Uterus (tissue), 4 donors: ENCODE results near the gene SIX5. TPM values are rescaled to one million over a fixed set of nuclear protein-coding genes. Genes with fewer than 3 reads are reported as not detected.

ENCODE experiments used
- DNase-seq, 2 donors: peaks; one replicate each; pipeline ENCODE4 v3.0.0-alpha.2; 2019 to 2020
- H3K27ac ChIP-seq, 2 donors: fragments of 200-600 bp; sonication (generic); 1 replicate in 1 of 2; 2 replicates in 1 of 2; pipeline ENCODE4 v1.5.1; 2016 to 2018
- H3K27me3 ChIP-seq, 2 donors: fragments of 200-600 bp; sonication (generic); one replicate each; pipeline ENCODE4 v1.5.1; 2018 to 2019; ENCODE audit warnings: control low read depth in 1 of 2
- H3K36me3 ChIP-seq, 2 donors: fragments of 200-600 bp; sonication (generic); one replicate each; pipeline ENCODE4 v1.5.1; 2019; ENCODE audit warnings: control low read depth in 1 of 2
- H3K4me1 ChIP-seq, 2 donors: fragments of 200-600 bp; sonication (generic); one replicate each; pipeline ENCODE4 v1.5.1; 2018 to 2019; ENCODE audit warnings: control low read depth in 1 of 2
- H3K4me3 ChIP-seq, 2 donors: fragments of 200-600 bp; sonication (generic); 1 replicate in 1 of 2; 2 replicates in 1 of 2; pipeline ENCODE4 v1.5.1; 2018 to 2019; ENCODE audit warnings: mild to moderate bottlenecking in 1 of 2
- H3K9me3 ChIP-seq, 2 donors: fragments of 200-600 bp; sonication (generic); one replicate each; pipeline ENCODE4 v1.5.1; 2019; ENCODE audit warnings: control low read depth in 1 of 2
- POLR2A ChIP-seq, 2 donors: fragments of 450-650 bp; IDR thresholded peaks; one replicate each; pipeline ENCODE4 v1.6.1; 2016; ENCODE audit warnings: antibody characterized with exemption in 2 of 2, mild to moderate bottlenecking in 1 of 2, moderate library complexity in 1 of 2
- intact Hi-C: fragments of 100-400 bp; cut with DNase I; formaldehyde crosslinking; loops from one replicate; pipeline ENCODE4 v1.15.1; 2023; ENCODE audit warnings: low total_unique reads
- total RNA-seq, 4 donors: library from RNA; depleted of rRNA in 3 of 4; stranded (reverse); fragments of >200 nt in 3 of 4; gene quantifications; one replicate each; pipeline versions ENCODE4 v1.1.0 to v1.2.4, GENCODE V29; 2014 to 2023
- TF ChIP-seq, protein P1 (sequence below), 4 experiments: fragments of 200-600 bp in 2 of 4; fragments of 450-650 bp in 2 of 4; sonication (generic) in 2 of 4; IDR thresholded peaks; one replicate each; pipeline ENCODE4 v1.5.1; 2016 to 2019; ENCODE audit warnings: antibody characterized with exemption in 4 of 4, mild to moderate bottlenecking in 2 of 4, moderate library complexity in 1 of 4
- donor health status: DM: yes; HTN: yes; CAD: no.

Gene SIX5
- total RNA-seq, 4 donors from 2014 or later: 4.4 to 48.9 (median 12.5) TPM

GRCh38 chr19:45769821-45770191 is 754 bp upstream of the SIX5 start:
- peak overlapping the region; percentile 90 to 92 for H3K27ac ChIP-seq
- H3K4me1 ChIP-seq: peaks cover 6 to 22% of the 10 kb centered on the region in 2 donors
- H3K4me3 ChIP-seq: peak overlapping the region; percentile 47 to 55
- TF ChIP-seq, protein P1, sequence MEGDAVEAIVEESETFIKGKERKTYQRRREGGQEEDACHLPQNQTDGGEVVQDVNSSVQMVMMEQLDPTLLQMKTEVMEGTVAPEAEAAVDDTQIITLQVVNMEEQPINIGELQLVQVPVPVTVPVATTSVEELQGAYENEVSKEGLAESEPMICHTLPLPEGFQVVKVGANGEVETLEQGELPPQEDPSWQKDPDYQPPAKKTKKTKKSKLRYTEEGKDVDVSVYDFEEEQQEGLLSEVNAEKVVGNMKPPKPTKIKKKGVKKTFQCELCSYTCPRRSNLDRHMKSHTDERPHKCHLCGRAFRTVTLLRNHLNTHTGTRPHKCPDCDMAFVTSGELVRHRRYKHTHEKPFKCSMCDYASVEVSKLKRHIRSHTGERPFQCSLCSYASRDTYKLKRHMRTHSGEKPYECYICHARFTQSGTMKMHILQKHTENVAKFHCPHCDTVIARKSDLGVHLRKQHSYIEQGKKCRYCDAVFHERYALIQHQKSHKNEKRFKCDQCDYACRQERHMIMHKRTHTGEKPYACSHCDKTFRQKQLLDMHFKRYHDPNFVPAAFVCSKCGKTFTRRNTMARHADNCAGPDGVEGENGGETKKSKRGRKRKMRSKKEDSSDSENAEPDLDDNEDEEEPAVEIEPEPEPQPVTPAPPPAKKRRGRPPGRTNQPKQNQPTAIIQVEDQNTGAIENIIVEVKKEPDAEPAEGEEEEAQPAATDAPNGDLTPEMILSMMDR (IDR thresholded peaks at IDR 0.05): no peak
- peak; percentile 72 for DNase-seq
- H3K27me3 ChIP-seq: no peaks in the 10 kb centered on the region
- intact Hi-C loops: no loop called here
- H3K36me3 ChIP-seq: no peaks in the 10 kb centered on the region
- no peaks in the 10 kb centered on the region for H3K9me3 ChIP-seq

DNA sequence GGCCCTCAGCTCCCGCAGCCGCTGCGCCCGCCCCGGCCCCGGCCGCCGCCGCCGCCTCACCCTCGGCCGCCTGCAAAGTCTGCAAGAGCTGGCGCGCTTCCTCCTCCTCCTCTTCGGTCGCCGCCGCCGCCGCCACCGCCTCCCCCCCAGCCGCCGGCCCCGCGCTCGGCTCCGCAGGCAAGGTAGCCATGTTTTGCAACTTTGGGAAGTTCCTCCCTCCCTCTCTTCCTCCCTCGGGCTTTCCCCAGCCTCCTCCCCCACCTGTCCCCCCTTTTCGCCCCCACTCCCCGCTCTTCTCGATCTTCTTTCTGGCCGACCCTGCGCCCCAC is 433 bp downstream of the SIX5 start:
- H3K9me3 ChIP-seq: no peaks in the 10 kb centered on the region
- H3K27me3 ChIP-seq: no peaks in the 10 kb centered on the region
- no peaks in the 10 kb centered on the region for H3K36me3 ChIP-seq
- TF ChIP-seq, protein P1 (IDR thresholded peaks at IDR 0.05): no peak
- TF ChIP-seq POLR2A (IDR thresholded peaks at IDR 0.05): no peak
- H3K4me1 ChIP-seq: peaks cover 7 to 33% of the 10 kb centered on the region in 2 donors
- DNase-seq: no peak
- H3K4me3 ChIP-seq: peak overlapping the region; percentile 47 to 94
- intact Hi-C loops: no loop called here
- peak overlapping the region; percentile 90 to 92 for H3K27ac ChIP-seq

DNA sequence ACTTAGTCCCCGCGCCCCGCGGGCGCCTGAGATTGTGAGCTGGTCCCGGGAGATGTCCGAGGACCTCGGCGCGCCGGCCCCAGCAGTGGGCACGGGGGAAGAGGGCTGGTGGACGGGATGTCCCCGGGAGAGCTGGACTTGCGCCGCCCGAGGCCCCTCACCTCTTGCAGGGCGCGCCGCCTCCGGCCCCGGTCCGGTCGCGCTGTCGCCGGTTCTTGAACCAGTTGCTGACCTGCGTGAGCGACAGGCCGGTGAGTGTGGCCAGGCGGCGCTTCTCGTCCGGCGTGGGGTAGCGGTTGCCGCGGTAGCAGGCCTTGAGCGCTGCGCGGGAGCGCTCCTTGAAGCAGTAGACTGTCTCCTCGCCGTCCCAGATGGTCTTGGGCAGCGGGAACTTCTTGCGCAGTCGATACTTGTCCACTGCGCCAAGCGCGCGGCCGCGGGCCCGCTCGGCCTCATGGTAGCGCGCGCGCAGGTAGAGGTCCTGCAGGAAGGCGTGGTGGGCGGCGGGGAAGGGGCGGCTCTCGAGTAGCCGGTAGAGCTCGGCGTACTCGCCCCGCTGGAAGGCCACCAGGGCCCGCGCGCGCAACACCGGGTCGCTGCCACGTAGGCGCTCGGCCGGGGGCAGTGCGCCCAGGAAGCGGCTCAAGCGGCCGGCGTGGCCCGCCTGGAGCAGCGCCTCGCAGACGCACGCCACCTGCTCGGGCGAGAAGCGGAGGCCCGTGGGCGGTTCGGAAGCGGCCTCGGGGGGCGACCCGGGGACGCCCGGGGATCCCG is 984 bp downstream of the SIX5 start:
- intact Hi-C loops: no loop called here
- no peaks in the 10 kb centered on the region for H3K36me3 ChIP-seq
- TF ChIP-seq, protein P1 (IDR thresholded peaks at IDR 0.05): peak in 2 of 4 experiments; percentile 1 to 3
- TF ChIP-seq POLR2A (IDR thresholded peaks at IDR 0.05): peak; percentile 29 to 51
- H3K4me3 ChIP-seq: peak overlapping the region; percentile 47 to 94
- DNase-seq: peak; percentile 75 to 77
- H3K27me3 ChIP-seq: no peaks in the 10 kb centered on the region
- peak overlapping the region; percentile 90 to 92 for H3K27ac ChIP-seq
- H3K9me3 ChIP-seq: no peaks in the 10 kb centered on the region
- peaks cover 12 to 37% of the 10 kb centered on the region in 2 donors for H3K4me1 ChIP-seq

DNA sequence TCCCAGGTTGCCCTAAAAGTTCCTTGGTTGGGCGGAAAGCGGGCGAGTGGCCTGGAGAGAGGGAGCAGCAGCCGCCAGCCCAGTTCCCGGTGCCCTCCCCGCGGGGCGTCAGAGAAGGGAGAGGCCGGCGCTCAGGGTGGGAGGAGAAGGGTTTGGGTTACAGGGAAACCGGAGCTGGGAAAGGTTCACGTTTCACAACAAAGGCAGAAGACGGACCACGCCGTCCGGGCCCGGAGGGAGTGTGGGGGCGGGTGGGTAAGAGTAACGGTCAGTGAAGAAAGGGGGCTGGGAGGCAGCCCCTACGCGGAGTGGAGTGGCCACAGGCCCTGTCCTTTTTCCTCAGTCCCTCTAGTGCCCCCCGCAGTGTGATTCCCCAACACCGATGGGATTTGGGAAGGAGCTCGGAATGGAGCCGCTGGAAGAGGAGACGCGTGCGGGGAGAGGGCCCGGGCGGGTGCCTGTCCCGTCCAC is 1.6 kb downstream of the SIX5 start:
- peak; percentile 83 to 88 for DNase-seq
- Histone ChIP-seq H3K4me3 (peak overlapping the region; percentile 47 to 94), H3K27me3 (no peaks in the 10 kb centered on the region), H3K27ac (peak overlapping the region; percentile 90 to 92), H3K4me1 (peaks cover 12 to 37% of the 10 kb centered on the region in 2 donors), H3K9me3 (no peaks in the 10 kb centered on the region), H3K36me3 (no peaks in the 10 kb centered on the region)
- peak; percentile 75 to 77 for TF ChIP-seq POLR2A (IDR thresholded peaks at IDR 0.05)
- TF ChIP-seq, protein P1 (IDR thresholded peaks at IDR 0.05): peak in 2 of 4 experiments; percentile 5 to 10
- intact Hi-C loops: no loop called here

- H3K4me1 ChIP-seq: peaks cover 12 to 37% of the 10 kb centered on the region in 2 donors
- intact Hi-C loops: no loop called here
- peak overlapping the region; percentile 90 to 92 for H3K27ac ChIP-seq
- peak overlapping the region; percentile 47 to 94 for H3K4me3 ChIP-seq
- no peaks in the 10 kb centered on the region for H3K36me3 ChIP-seq
- no peak for TF ChIP-seq POLR2A (IDR thresholded peaks at IDR 0.05)
- TF ChIP-seq, protein P1 (IDR thresholded peaks at IDR 0.05): no peak
- no peaks in the 10 kb centered on the region for H3K27me3 ChIP-seq
- no peaks in the 10 kb centered on the region for H3K9me3 ChIP-seq
- no peak for DNase-seq
These were observed 2.1 kb downstream of the SIX5 start for GRCh38 chr19:45766869-45767346.
